Thyroid gland (tissue), 4 donors: ENCODE measurements around the gene DAB2IP.

Experiments
- CTCF ChIP-seq, 6 experiments: fragments of 200-600 bp in 3 of 6; fragments of 450-650 bp in 3 of 6; sonication (generic) in 3 of 6; IDR thresholded peaks; one replicate each; pipeline ENCODE4 v1.5.1; 2016 to 2019; ENCODE audit warnings: antibody characterized with exemption in 6 of 6, mild to moderate bottlenecking in 2 of 6, inconsistent platforms in 1 of 6, moderate library complexity in 1 of 6
- POLR2A ChIP-seq, 2 donors: fragments of 450-650 bp; IDR thresholded peaks; one replicate each; pipeline ENCODE4 v1.6.1; 2017; ENCODE audit warnings: antibody characterized with exemption in 2 of 2, mild to moderate bottlenecking in 2 of 2, moderate library complexity in 1 of 2

- TF ChIP-seq CTCF (IDR thresholded peaks at IDR 0.05) (no peak), POLR2A (IDR thresholded peaks at IDR 0.05) (peak in 1 of 2 donors; percentile 60)
Observed at GRCh38 chr9:121735793-121736770, 84.6 kb downstream of the DAB2IP start.
